Left ventricle myocardium inferior (tissue), 1 donor: ENCODE measurements around the gene TLL1. TPM values are rescaled to one million over a fixed set of nuclear protein-coding genes. Genes with fewer than 3 reads are reported as not detected.
A peak's percentile ranks its signal among the peaks of the same experiment; 100 is the strongest.

ENCODE experiments used
- DNase-seq: peaks from one replicate; pipeline ENCODE4 v3.0.0-alpha.2; 2020
- H3K27ac ChIP-seq: fragments of 200-600 bp; replicated peaks from 2 replicates; pipeline ENCODE4 v1.8.0; 2021
- H3K27me3 ChIP-seq: fragments of 200-600 bp; 2 replicates; pipeline ENCODE4 v1.8.0; 2021; ENCODE audit warnings: low read depth
- H3K36me3 ChIP-seq: fragments of 200-600 bp; 2 replicates; pipeline ENCODE4 v1.8.0; 2021
- H3K4me1 ChIP-seq: fragments of 200-600 bp; 2 replicates; pipeline ENCODE4 v1.8.0; 2021
- H3K4me3 ChIP-seq: fragments of 200-600 bp; 2 replicates; pipeline ENCODE4 v1.8.0; 2021; ENCODE audit warnings: mild to moderate bottlenecking, moderate library complexity
- H3K9me3 ChIP-seq: fragments of 200-600 bp; replicated peaks from 2 replicates; pipeline ENCODE4 v1.8.0; 2021
- CTCF ChIP-seq: fragments of 200-600 bp; IDR thresholded peaks from 2 replicates; pipeline ENCODE4 v1.8.0; 2021; ENCODE audit warnings: antibody characterized with exemption, mild to moderate bottlenecking, borderline replicate concordance
- intact Hi-C: fragments of 100-400 bp; cut with micrococcal nuclease; formaldehyde crosslinking; loops from one replicate; pipeline ENCODE4 v1.11.0; 2022
- total RNA-seq: library from RNA; stranded (reverse); fragmentation: NEBNext Ultra II Directional; extraction: Animal tissue kit (Norgen Biotek cat#: 25700); gene quantifications from one replicate; pipeline ENCODE4 v1.2.1, GENCODE V29; 2021
- donor health status: DM: no; HTN: yes; CAD: no; lungs with severe emphysema.

The TLL1 gene
- total RNA-seq, 1 donor from 2014 or later: 1.0 TPM

GRCh38 chr4:165879641-165880040 is 6.6 kb downstream of the TLL1 start:
- Histone ChIP-seq H3K27ac (no peak overlapping the region), H3K27me3 (peaks cover 16% of the 10 kb centered on the region), H3K4me1 (peaks cover 6% of the 10 kb centered on the region), H3K36me3 (no peaks in the 10 kb centered on the region), H3K4me3 (no peak overlapping the region), H3K9me3 (no peaks in the 10 kb centered on the region)
- intact Hi-C loops: no loop called here
- no peak for DNase-seq
- no peak for TF ChIP-seq CTCF

- H3K4me3 ChIP-seq: no peak overlapping the region
- no peaks in the 10 kb centered on the region for H3K4me1 ChIP-seq
- intact Hi-C loops: no loop called here
- no peak overlapping the region for H3K27ac ChIP-seq
- DNase-seq: no peak
- H3K9me3 ChIP-seq: peaks cover 59% of the 10 kb centered on the region
- H3K27me3 ChIP-seq: no peaks in the 10 kb centered on the region
- no peaks in the 10 kb centered on the region for H3K36me3 ChIP-seq
- TF ChIP-seq CTCF: no peak
These were observed 21.1 kb downstream of the TLL1 start for GRCh38 chr4:165894159-165894558.

GRCh38 chr4:165905405-165906027 is 32.5 kb downstream of the TLL1 start:
- TF ChIP-seq CTCF: no peak
- Histone ChIP-seq H3K4me3 (no peak overlapping the region), H3K27me3 (no peaks in the 10 kb centered on the region), H3K4me1 (peaks cover 9% of the 10 kb centered on the region), H3K27ac (peak overlapping the region; percentile 54), H3K36me3 (no peaks in the 10 kb centered on the region), H3K9me3 (no peaks in the 10 kb centered on the region)
- intact Hi-C loops: no loop called here
- DNase-seq: no peak

DNA sequence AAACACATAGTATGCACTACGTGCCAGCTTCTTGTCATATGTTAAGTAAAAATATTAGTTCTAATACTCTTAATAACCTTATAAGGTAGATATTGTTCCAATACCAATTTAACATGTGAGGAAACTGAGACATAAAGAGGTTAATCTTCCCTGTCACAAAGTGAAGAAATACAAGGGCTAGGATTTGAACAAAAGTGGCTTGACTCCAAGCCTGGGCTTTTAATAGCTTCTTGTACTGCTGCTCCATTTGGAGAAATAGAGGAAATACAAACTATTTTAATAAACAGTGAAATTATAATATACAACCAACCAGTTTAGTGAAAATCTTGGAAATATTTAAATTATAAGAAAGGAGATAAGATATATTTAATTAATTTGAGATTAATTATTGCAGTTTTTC is 33.2 kb downstream of the TLL1 start:
- Histone ChIP-seq H3K36me3 (no peaks in the 10 kb centered on the region), H3K4me1 (peaks cover 9% of the 10 kb centered on the region), H3K27me3 (no peaks in the 10 kb centered on the region), H3K27ac (peak overlapping the region; percentile 54), H3K9me3 (peaks cover 3% of the 10 kb centered on the region), H3K4me3 (no peak overlapping the region)
- intact Hi-C loops: no loop called here
- no peak for TF ChIP-seq CTCF
- DNase-seq: no peak

- Histone ChIP-seq H3K9me3 (peaks cover 6% of the 10 kb centered on the region), H3K27ac (peak overlapping the region; percentile 50), H3K4me3 (no peak overlapping the region), H3K36me3 (no peaks in the 10 kb centered on the region), H3K4me1 (peaks cover 9% of the 10 kb centered on the region), H3K27me3 (no peaks in the 10 kb centered on the region)
- DNase-seq: no peak
- no peak for TF ChIP-seq CTCF
- intact Hi-C loops: no loop called here
These were observed 36.9 kb downstream of the TLL1 start for GRCh38 chr4:165909947-165910346.
